Measurements from ENCODE around the gene FGFRL1. TPM values are rescaled to one million over a fixed set of nuclear protein-coding genes. Genes with fewer than 3 reads are reported as not detected.

The FGFRL1 gene
- total RNA-seq, 2 experiments from 2014 or later: 17.6 to 23.5 TPM

- ChIA-PET CTCF (no interaction called here), POLR2A (no interaction called here)
- DNase-seq (no peak), ATAC-seq (no peak)
- H3K4me1 Mint-ChIP-seq: peaks cover under 1% of the 10 kb centered on the region
- H3K27me3 Mint-ChIP-seq: no peaks in the 10 kb centered on the region
- no peaks in the 10 kb centered on the region for H3K9me3 Mint-ChIP-seq (ENCODE audit: low read depth)
- intact Hi-C loops (cut with DNase I, micrococcal nuclease): no loop called here
- no peak overlapping the region for H3K4me3 Mint-ChIP-seq
- H3K36me3 Mint-ChIP-seq (ENCODE audit: low read depth): no peaks in the 10 kb centered on the region
- no peak overlapping the region for H3K27ac Mint-ChIP-seq
Observed at GRCh38 chr4:1015746-1016145, 4.3 kb downstream of the FGFRL1 start.

- Mint-ChIP-seq H3K27me3 (no peaks in the 10 kb centered on the region), H3K27ac (no peak overlapping the region), H3K4me3 (no peak overlapping the region), H3K4me1 (no peaks in the 10 kb centered on the region), H3K36me3 (ENCODE audit: low read depth) (no peaks in the 10 kb centered on the region), H3K9me3 (ENCODE audit: low read depth) (no peaks in the 10 kb centered on the region)
- ChIA-PET CTCF (no interaction called here), POLR2A (no interaction called here)
- intact Hi-C loops (cut with DNase I, micrococcal nuclease): no loop called here
- DNase-seq: no peak
- no peak for ATAC-seq
Observed at GRCh38 chr4:1017211-1017610, 5.8 kb downstream of the FGFRL1 start.

- Mint-ChIP-seq H3K27me3 (no peaks in the 10 kb centered on the region), H3K4me3 (no peak overlapping the region), H3K36me3 (ENCODE audit: low read depth) (no peaks in the 10 kb centered on the region), H3K9me3 (ENCODE audit: low read depth) (no peaks in the 10 kb centered on the region), H3K27ac (no peak overlapping the region), H3K4me1 (no peaks in the 10 kb centered on the region)
- ChIA-PET POLR2A (no interaction called here), CTCF (no interaction called here)
- no peak for ATAC-seq
- intact Hi-C loops (cut with DNase I, micrococcal nuclease): no loop called here
- DNase-seq: no peak
Observed at GRCh38 chr4:1017706-1018105, 6.3 kb downstream of the FGFRL1 start.

- no peak overlapping the region for H3K4me3 Mint-ChIP-seq
- no peaks in the 10 kb centered on the region for H3K9me3 Mint-ChIP-seq (ENCODE audit: low read depth)
- DNase-seq (no peak), ATAC-seq (no peak)
- no peak overlapping the region for H3K27ac Mint-ChIP-seq
- no peaks in the 10 kb centered on the region for H3K27me3 Mint-ChIP-seq
- intact Hi-C loops (cut with DNase I, micrococcal nuclease): no loop called here
- H3K36me3 Mint-ChIP-seq (ENCODE audit: low read depth): no peaks in the 10 kb centered on the region
- H3K4me1 Mint-ChIP-seq: no peaks in the 10 kb centered on the region
- POLR2A ChIA-PET: no interaction called here
- CTCF ChIA-PET: no interaction called here
Observed at GRCh38 chr4:1018147-1019020, 7.0 kb downstream of the FGFRL1 start.

GRCh38 chr4:1019320-1019719 lies 7.9 kb downstream of the FGFRL1 start:
- Mint-ChIP-seq H3K9me3 (ENCODE audit: low read depth) (no peaks in the 10 kb centered on the region), H3K4me3 (no peak overlapping the region), H3K27ac (no peak overlapping the region), H3K4me1 (no peaks in the 10 kb centered on the region), H3K27me3 (no peaks in the 10 kb centered on the region), H3K36me3 (ENCODE audit: low read depth) (no peaks in the 10 kb centered on the region)
- ATAC-seq: no peak
- no peak for DNase-seq
- CTCF ChIA-PET: no interaction called here
- intact Hi-C loops (cut with DNase I, micrococcal nuclease): no loop called here
- POLR2A ChIA-PET: no interaction called here

DNA sequence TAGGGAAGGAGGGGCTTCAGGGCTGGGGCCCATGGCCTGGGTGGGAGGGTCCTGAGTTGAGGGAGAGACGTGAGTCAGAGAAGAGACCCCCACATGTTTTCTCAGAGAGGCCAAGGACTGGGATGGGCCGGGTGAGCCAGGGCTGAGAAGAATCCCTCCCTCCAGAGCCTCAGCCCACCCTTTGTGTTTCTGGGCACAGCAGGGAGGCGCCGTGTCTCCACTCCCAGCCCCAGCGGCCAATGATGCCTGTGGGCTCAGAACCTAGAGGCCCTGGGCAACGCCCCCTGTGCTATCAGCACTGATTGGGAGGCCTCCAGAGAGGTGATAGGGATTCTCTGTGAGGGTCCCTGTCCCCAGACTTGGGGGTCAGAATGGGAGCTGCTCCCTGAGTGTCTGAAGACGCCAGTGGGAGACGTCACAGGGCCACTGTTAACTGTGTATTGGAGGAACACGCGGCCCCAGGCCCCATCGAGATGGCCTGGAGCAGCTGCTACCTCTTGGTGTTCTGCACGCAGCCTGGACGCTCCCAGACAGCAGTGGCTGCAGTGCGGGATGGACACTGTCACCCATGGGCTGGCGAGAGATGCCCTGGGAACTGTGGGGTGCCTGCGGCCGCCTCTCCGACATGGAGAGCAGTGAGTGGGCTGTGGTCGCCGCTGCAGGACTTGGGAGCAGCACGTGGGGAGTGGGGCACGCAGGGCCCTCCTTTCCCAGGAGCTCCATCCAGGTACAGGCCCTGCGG lies 8.5 kb downstream of the FGFRL1 start:
- ATAC-seq: no peak
- intact Hi-C loops (cut with DNase I, micrococcal nuclease): no loop called here
- Mint-ChIP-seq H3K36me3 (ENCODE audit: low read depth) (no peaks in the 10 kb centered on the region), H3K27ac (no peak overlapping the region), H3K4me1 (no peaks in the 10 kb centered on the region), H3K27me3 (no peaks in the 10 kb centered on the region), H3K4me3 (no peak overlapping the region), H3K9me3 (ENCODE audit: low read depth) (no peaks in the 10 kb centered on the region)
- no peak for DNase-seq
- ChIA-PET CTCF (no interaction called here), POLR2A (no interaction called here)

GRCh38 chr4:1021386-1022050 lies 10.1 kb downstream of the FGFRL1 start:
- Mint-ChIP-seq H3K9me3 (ENCODE audit: low read depth) (no peaks in the 10 kb centered on the region), H3K27me3 (no peaks in the 10 kb centered on the region), H3K4me3 (no peak overlapping the region), H3K36me3 (ENCODE audit: low read depth) (peaks cover 11% of the 10 kb centered on the region), H3K27ac (no peak overlapping the region), H3K4me1 (peaks cover 5% of the 10 kb centered on the region)
- CTCF ChIA-PET: no interaction called here
- ATAC-seq (no peak), DNase-seq (no peak)
- POLR2A ChIA-PET: no interaction called here
- intact Hi-C loops (cut with DNase I, micrococcal nuclease): no loop called here

DNA sequence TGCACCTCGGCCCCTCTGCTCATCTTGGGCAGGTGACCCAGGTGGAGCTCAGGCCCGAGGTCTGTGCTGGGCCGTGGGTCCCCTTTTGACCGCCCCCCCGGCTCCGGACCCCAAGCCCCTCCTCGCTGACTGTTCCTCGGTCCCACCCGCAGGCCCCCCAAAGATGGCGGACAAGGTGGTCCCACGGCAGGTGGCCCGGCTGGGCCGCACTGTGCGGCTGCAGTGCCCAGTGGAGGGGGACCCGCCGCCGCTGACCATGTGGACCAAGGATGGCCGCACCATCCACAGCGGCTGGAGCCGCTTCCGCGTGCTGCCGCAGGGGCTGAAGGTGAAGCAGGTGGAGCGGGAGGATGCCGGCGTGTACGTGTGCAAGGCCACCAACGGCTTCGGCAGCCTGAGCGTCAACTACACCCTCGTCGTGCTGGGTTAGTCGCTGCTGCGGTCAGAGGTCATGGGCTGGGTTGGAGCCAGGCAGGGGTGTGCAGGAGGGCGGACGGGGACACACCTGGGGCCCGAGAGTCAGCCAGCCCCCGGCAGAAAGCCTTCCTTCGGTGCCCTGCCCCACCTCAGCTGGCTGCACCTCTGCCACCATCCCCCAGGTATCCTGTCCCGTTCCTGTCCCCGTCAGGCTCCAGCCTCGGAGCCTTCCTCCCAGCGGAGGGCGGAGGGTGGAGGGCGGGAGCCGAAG lies 10.8 kb downstream of the FGFRL1 start:
- CTCF ChIA-PET: no interaction called here
- H3K4me1 Mint-ChIP-seq: peaks cover 5% of the 10 kb centered on the region
- no peaks in the 10 kb centered on the region for H3K27me3 Mint-ChIP-seq
- no peaks in the 10 kb centered on the region for H3K9me3 Mint-ChIP-seq (ENCODE audit: low read depth)
- H3K4me3 Mint-ChIP-seq: no peak overlapping the region
- DNase-seq (no peak), ATAC-seq (no peak)
- intact Hi-C loops (cut with DNase I, micrococcal nuclease): no loop called here
- peaks cover 11% of the 10 kb centered on the region for H3K36me3 Mint-ChIP-seq (ENCODE audit: low read depth)
- POLR2A ChIA-PET: no interaction called here
- no peak overlapping the region for H3K27ac Mint-ChIP-seq

DNA sequence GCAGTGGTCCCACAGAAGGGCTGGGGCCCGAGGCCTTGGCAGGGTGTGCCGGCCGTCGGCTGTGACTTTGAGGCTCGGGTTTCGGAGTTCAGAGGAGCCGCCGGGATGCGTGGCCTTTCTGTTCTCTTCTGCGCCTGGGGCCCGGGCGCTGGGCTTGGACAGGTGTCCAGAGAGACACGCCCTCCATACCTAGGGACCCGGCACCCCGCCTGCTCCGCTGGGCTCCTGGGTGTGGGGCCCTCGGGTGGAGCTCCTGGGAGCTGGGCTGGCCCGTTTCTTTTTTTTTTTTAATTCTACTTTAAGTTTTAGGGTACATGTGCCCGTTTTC lies 11.3 kb downstream of the FGFRL1 start:
- POLR2A ChIA-PET: no interaction called here
- ATAC-seq: no peak

DNA sequence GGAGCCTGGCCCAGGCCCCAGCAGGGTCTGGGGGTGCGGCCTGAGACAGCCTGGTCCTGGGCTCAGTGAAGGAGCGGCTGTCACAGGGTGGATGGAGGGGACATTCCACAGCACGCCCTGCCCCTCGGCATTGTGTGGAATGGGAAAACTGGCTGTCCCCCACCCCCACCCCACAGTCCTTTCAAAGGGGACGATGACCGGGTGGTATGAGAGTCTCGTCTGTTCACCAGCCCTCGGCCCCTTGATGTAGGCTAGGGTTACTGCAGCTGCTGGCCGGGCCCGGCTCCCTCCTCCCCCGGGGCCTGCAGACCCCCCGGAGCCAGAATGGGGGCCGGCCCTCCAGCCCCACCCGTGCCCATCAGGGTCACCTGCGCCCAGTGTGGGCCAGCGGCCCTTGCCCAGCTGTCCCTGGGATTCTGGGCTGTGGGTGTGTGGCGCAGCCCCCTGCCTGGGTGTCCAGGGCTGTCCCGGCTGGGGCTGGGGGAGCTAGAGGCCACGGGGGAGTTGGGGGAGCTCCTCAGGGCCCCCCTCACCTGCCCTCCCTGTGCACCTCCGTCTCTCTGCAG lies 11.7 kb downstream of the FGFRL1 start:
- POLR2A ChIA-PET: no interaction called here
- Mint-ChIP-seq H3K36me3 (ENCODE audit: low read depth) (peaks cover 11% of the 10 kb centered on the region), H3K4me3 (no peak overlapping the region), H3K27ac (no peak overlapping the region), H3K9me3 (ENCODE audit: low read depth) (no peaks in the 10 kb centered on the region), H3K4me1 (peaks cover 5% of the 10 kb centered on the region), H3K27me3 (no peaks in the 10 kb centered on the region)
- no peak for ATAC-seq
- CTCF ChIA-PET: no interaction called here
- DNase-seq: no peak
- intact Hi-C loops (cut with DNase I, micrococcal nuclease): no loop called here

More for the DNA sequence above, 11.3 kb downstream of the FGFRL1 start:
- intact Hi-C loops (cut with DNase I, micrococcal nuclease): no loop called here
- Mint-ChIP-seq H3K27ac (no peak overlapping the region), H3K27me3 (no peaks in the 10 kb centered on the region), H3K36me3 (ENCODE audit: low read depth) (peaks cover 11% of the 10 kb centered on the region), H3K4me1 (peaks cover 5% of the 10 kb centered on the region), H3K4me3 (no peak overlapping the region), H3K9me3 (ENCODE audit: low read depth) (no peaks in the 10 kb centered on the region)
- DNase-seq: no peak
- CTCF ChIA-PET: no interaction called here

- ChIA-PET CTCF (no interaction called here), POLR2A (no interaction called here)
- Mint-ChIP-seq H3K4me3 (no peak overlapping the region), H3K9me3 (ENCODE audit: low read depth) (no peaks in the 10 kb centered on the region), H3K36me3 (ENCODE audit: low read depth) (peaks cover 11% of the 10 kb centered on the region), H3K4me1 (peaks cover 5% of the 10 kb centered on the region), H3K27me3 (no peaks in the 10 kb centered on the region), H3K27ac (no peak overlapping the region)
- ATAC-seq (no peak), DNase-seq (no peak)
- intact Hi-C loops (cut with DNase I, micrococcal nuclease): no loop called here
Observed at GRCh38 chr4:1023895-1024740, 12.7 kb downstream of the FGFRL1 start.

All from activated CD4-positive, alpha-beta T cell treated with anti-CD3 and anti-CD28 coated beads for 36 hours (primary cell).